Epithelial cell of esophagus (primary cell): ENCODE results near the gene DPY19L1.
"Not testable (repeated sequence)": the region's sequence is repeated elsewhere in the genome, so short reads cannot be mapped to it uniquely, and the experiment has no call there.

ENCODE experiments used
- DNase-seq: peaks from one replicate; pipeline ENCODE4 v3.0.0; 2010; ENCODE audit warnings: low read depth
- H3K4me3 ChIP-seq: 2 replicates; pipeline ENCODE4 v1.5.1; 2011; ENCODE audit warnings: mild to moderate bottlenecking, low read length, control low read depth
- TF ChIP-seq, protein P1 (sequence below): IDR thresholded peaks from 2 replicates; pipeline ENCODE4 v1.5.1; 2011; ENCODE audit warnings: low read depth, mild to moderate bottlenecking, low read length, control low read depth, inconsistent platforms; ENCODE audit not compliant: insufficient read depth; ENCODE audit errors: missing control alignments

Gene DPY19L1

GRCh38 chr7:34982371-34983019 is 54.8 kb downstream of the DPY19L1 start:
- TF ChIP-seq, protein P1, sequence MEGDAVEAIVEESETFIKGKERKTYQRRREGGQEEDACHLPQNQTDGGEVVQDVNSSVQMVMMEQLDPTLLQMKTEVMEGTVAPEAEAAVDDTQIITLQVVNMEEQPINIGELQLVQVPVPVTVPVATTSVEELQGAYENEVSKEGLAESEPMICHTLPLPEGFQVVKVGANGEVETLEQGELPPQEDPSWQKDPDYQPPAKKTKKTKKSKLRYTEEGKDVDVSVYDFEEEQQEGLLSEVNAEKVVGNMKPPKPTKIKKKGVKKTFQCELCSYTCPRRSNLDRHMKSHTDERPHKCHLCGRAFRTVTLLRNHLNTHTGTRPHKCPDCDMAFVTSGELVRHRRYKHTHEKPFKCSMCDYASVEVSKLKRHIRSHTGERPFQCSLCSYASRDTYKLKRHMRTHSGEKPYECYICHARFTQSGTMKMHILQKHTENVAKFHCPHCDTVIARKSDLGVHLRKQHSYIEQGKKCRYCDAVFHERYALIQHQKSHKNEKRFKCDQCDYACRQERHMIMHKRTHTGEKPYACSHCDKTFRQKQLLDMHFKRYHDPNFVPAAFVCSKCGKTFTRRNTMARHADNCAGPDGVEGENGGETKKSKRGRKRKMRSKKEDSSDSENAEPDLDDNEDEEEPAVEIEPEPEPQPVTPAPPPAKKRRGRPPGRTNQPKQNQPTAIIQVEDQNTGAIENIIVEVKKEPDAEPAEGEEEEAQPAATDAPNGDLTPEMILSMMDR, result no peak
- no peak for DNase-seq
- H3K4me3 ChIP-seq, result no peak overlapping the region

DNA sequence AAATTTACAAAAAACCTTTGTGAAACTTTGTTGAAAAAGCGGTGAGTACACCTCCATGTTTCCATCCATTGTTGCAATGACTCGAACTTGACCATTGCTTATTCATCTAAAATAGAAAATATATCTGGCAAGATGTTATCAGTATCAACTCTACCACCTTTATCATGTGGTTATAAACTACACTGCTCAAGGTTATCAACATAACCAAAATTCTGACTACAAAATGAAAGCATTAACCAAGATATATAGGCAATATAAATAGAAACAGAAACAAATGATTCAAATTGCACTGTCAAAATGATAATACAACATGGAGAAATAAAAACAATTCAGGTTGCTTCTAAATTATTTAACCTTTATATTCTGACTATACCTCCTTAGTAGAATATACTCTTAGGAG is 58.2 kb downstream of the DPY19L1 start:
- not testable (repeated sequence) for H3K4me3 ChIP-seq, DNase-seq

DNA sequence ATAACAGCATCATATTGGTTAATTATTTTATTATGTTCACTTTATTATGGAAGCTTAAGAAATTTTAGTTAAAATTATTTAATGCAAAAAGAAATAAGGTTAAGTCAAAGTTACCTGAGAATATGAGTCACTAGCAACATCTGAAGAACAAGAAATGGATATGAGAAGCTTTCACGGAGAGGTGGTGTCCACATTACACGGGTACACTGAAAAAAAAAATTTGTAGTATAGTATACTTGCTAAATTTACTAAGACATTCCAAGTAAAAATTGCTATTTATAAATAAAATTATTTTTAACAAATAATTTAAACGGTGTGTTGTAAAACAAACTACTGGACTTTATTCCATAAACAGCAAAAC is 63.9 kb downstream of the DPY19L1 start:
- TF ChIP-seq, protein P1, result no peak

GRCh38 chr7:34972739-34973399 is 64.4 kb downstream of the DPY19L1 start:
- DNase-seq, H3K4me3 ChIP-seq: not testable (repeated sequence)

More for the DNA sequence above, 63.9 kb downstream of the DPY19L1 start:
- no peak for DNase-seq
- H3K4me3 ChIP-seq, result no peak overlapping the region

- not testable (repeated sequence) for DNase-seq
These were observed 69.5 kb downstream of the DPY19L1 start for GRCh38 chr7:34967818-34968217.

DNA sequence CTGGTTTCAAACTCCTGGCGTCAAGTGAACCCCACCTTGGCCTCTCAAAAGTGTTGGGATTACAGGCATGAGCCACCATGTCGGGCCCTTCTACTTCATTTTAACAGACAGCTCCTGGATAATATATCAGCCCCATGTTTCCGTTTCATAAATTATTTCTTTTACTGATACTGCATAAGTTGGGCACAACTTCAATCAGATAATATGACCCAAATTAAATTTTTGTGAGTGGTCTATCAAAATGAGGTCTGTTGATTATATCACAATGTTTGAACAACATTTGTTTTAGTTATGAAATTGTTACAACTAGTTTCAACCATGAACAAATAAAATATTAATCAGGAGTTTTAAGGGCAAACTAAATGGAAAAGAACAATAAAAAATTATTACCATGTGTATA is 70.8 kb downstream of the DPY19L1 start:
- not testable (repeated sequence) for DNase-seq

More at GRCh38 chr7:34967818-34968217, 69.5 kb downstream of the DPY19L1 start:
- not testable (repeated sequence) for H3K4me3 ChIP-seq

GRCh38 chr7:34958021-34958420 is 79.3 kb downstream of the DPY19L1 start:
- no peak for DNase-seq
- no peak overlapping the region for H3K4me3 ChIP-seq
- TF ChIP-seq, protein P1, result no peak

More for the DNA sequence above, 70.8 kb downstream of the DPY19L1 start:
- not testable (repeated sequence) for H3K4me3 ChIP-seq

DNA sequence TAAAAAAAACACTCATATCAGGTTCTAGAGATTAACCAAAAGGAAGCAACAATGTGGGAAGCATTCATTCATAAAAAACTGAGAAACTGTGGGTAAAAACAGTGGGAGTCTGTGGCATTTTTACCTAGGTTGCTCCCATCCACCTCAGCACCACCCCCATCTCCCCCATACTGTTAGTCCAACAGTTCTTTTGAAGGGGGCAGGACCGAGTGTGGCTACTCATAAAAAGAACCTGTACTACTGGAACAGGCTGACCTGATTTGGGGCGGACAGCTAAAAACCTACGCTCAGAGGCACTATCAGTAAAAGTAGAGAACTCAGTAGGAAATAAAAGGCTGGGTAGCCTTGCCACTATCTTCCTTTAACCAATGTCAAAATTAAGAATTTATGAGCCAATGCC is 84.5 kb downstream of the DPY19L1 start:
- TF ChIP-seq, protein P1, result no peak
- no peak overlapping the region for H3K4me3 ChIP-seq
- no peak for DNase-seq

DNA sequence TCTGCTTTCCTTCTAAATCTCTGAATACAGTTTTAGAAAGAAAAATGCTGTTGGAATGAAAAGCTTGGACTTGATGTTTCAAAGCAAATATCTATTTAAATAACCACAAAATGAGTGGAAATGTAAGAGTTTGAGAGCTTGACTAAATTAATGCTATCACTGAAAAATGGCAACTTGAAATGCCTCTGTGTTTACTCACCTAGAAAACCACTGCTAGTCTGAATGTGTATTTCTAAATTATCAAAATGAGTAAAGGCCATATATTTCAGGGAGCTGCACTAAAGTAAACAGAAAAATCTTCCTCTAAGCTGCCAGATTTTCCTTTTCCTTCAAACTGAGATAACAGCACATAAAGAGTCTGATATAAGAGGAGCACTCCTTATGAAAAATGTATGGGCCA is 87.9 kb downstream of the DPY19L1 start:
- no peak overlapping the region for H3K4me3 ChIP-seq
- DNase-seq, result no peak
- TF ChIP-seq, protein P1, result no peak

- H3K4me3 ChIP-seq, DNase-seq: not testable (repeated sequence)
These were observed 89.9 kb downstream of the DPY19L1 start for GRCh38 chr7:34947427-34947826.
